ENCODE data around the gene VIPR1. TPM values are rescaled to one million over a fixed set of nuclear protein-coding genes. Genes with fewer than 3 reads are reported as not detected.

VIPR1 gene
- total and polyA plus RNA-seq, 4 donors, result 2.3 to 41.8 (median 14.6) TPM

DNA sequence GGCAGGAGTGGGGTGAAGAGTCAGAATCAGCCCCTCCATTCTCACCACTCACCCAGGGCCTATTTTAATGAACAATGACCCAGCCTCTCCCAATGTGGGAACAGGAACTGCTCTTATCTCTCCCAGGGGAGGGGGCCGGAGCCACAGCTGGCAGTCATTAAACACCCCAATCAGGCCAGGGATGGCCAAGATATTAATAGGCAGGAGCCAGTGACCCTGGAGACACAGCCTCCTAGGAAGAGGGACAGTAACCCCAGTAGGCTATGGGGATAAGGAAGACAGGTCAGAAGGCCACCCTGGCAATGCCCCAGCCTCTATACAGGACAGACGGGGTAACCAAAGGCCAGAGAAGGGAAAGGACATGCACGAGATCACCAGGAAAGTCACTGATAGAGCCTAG, 38.6 kb downstream of the VIPR1 start:
- peaks cover 4 to 25% (median 20%) of the 10 kb centered on the region in 4 donors for H3K4me1 ChIP-seq (ENCODE audit: control insufficient read depth in 4 of 4, insufficient read depth in 4 of 4, low read length in 3 of 4)
- 67% methylated on average over 3 of the region's 3 CpGs for WGBS

DNA sequence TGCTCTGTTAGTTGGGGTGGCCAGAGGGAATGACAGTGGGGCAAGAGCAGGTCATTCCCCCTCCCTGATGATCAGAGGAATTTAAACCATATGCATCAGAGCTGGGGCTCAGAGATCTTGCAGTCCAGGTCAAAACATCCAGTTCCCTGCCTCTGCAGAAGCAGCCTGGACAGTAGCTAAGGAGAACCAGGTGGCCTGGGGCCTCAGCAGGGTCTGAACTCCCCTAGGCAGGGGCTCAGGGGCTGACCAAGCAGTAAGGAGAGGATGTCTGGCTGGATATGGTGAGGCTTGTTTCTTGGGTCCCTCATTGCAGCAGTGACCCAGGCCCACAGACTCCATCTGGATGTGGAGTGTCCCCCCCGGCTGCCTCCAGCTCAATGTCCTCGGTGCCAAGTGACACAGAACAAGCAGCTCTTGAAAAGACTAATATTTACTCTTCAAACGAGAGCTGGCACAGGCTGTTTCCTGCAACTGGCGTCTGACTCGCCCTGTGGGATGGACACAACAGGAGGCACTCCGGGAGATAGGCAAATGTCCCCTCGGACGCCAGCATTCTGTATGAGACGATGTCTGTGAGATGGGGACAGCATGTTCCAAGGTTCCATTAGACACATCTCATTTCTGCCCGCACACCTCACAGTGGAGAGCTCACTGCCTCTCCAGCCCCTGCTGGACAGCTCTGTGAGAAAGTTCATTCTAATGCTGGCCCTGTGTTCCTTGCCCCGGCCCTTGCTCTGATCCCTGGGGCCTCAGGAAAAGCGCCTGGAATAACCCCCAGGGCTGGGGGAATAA, 42.2 kb downstream of the VIPR1 start:
- DNase-seq (ENCODE audit: low spot score), result peak; percentile 46
- Histone ChIP-seq H3K4me1 (ENCODE audit: control insufficient read depth in 4 of 4, insufficient read depth in 4 of 4, low read length in 3 of 4) (peaks cover 7 to 35% (median 26%) of the 10 kb centered on the region in 4 donors), H3K27me3 (ENCODE audit: control insufficient read depth in 4 of 4, insufficient read depth in 4 of 4, low read length in 3 of 4) (no peaks in the 10 kb centered on the region), H3K9me3 (ENCODE audit: control insufficient read depth in 4 of 4, low read length in 3 of 4) (no peaks in the 10 kb centered on the region), H3K4me3 (ENCODE audit: low read depth in 1 of 3, low read length in 3 of 3) (no peak overlapping the region), H3K9ac (ENCODE audit: low read depth in 1 of 2, low read length in 2 of 2) (no peak overlapping the region), H3K36me3 (ENCODE audit: control insufficient read depth in 4 of 4, insufficient read depth in 3 of 4, low read depth in 1 of 4, low read length in 3 of 4) (no peaks in the 10 kb centered on the region), H3K27ac (ENCODE audit: low read depth in 1 of 2, low read length in 2 of 2) (peak overlapping the region; percentile 5 to 52)
- peak; percentile 62 for TF ChIP-seq YY1 (IDR thresholded peaks at IDR 0.05)
- peak; percentile 87 for TF ChIP-seq NR2F2 (IDR thresholded peaks at IDR 0.05)
- TF ChIP-seq, protein P1, sequence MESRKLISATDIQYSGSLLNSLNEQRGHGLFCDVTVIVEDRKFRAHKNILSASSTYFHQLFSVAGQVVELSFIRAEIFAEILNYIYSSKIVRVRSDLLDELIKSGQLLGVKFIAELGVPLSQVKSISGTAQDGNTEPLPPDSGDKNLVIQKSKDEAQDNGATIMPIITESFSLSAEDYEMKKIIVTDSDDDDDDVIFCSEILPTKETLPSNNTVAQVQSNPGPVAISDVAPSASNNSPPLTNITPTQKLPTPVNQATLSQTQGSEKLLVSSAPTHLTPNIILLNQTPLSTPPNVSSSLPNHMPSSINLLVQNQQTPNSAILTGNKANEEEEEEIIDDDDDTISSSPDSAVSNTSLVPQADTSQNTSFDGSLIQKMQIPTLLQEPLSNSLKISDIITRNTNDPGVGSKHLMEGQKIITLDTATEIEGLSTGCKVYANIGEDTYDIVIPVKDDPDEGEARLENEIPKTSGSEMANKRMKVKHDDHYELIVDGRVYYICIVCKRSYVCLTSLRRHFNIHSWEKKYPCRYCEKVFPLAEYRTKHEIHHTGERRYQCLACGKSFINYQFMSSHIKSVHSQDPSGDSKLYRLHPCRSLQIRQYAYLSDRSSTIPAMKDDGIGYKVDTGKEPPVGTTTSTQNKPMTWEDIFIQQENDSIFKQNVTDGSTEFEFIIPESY (IDR thresholded peaks at IDR 0.05), result peak; percentile 5
- peak; percentile 82 for TF ChIP-seq SP1 (IDR thresholded peaks at IDR 0.05)
- TF ChIP-seq, protein P2, sequence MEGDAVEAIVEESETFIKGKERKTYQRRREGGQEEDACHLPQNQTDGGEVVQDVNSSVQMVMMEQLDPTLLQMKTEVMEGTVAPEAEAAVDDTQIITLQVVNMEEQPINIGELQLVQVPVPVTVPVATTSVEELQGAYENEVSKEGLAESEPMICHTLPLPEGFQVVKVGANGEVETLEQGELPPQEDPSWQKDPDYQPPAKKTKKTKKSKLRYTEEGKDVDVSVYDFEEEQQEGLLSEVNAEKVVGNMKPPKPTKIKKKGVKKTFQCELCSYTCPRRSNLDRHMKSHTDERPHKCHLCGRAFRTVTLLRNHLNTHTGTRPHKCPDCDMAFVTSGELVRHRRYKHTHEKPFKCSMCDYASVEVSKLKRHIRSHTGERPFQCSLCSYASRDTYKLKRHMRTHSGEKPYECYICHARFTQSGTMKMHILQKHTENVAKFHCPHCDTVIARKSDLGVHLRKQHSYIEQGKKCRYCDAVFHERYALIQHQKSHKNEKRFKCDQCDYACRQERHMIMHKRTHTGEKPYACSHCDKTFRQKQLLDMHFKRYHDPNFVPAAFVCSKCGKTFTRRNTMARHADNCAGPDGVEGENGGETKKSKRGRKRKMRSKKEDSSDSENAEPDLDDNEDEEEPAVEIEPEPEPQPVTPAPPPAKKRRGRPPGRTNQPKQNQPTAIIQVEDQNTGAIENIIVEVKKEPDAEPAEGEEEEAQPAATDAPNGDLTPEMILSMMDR (IDR thresholded peaks at IDR 0.05; ENCODE audit: low read depth, low read length, missing input control), result peak; percentile 2
- peak; percentile 55 to 68 for TF ChIP-seq HNF4A (conservative IDR thresholded peaks at IDR 0.05)
- peak in 1 of 2 donors; percentile 32 for TF ChIP-seq RAD21 (IDR thresholded peaks at IDR 0.05)
- TF ChIP-seq RXRA (IDR thresholded peaks at IDR 0.05), result peak; percentile 89 to 92
- no peak for TF ChIP-seq HNF4G (IDR thresholded peaks at IDR 0.05)
- TF ChIP-seq, protein P3, sequence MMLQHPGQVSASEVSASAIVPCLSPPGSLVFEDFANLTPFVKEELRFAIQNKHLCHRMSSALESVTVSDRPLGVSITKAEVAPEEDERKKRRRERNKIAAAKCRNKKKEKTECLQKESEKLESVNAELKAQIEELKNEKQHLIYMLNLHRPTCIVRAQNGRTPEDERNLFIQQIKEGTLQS (IDR thresholded peaks at IDR 0.05), result no peak
- TF ChIP-seq FOXA2 (IDR thresholded peaks at IDR 0.05), result peak; percentile 68
- peak in 1 of 2 donors; percentile 17 for TF ChIP-seq JUND (IDR thresholded peaks at IDR 0.05)
- TF ChIP-seq, protein P4, sequence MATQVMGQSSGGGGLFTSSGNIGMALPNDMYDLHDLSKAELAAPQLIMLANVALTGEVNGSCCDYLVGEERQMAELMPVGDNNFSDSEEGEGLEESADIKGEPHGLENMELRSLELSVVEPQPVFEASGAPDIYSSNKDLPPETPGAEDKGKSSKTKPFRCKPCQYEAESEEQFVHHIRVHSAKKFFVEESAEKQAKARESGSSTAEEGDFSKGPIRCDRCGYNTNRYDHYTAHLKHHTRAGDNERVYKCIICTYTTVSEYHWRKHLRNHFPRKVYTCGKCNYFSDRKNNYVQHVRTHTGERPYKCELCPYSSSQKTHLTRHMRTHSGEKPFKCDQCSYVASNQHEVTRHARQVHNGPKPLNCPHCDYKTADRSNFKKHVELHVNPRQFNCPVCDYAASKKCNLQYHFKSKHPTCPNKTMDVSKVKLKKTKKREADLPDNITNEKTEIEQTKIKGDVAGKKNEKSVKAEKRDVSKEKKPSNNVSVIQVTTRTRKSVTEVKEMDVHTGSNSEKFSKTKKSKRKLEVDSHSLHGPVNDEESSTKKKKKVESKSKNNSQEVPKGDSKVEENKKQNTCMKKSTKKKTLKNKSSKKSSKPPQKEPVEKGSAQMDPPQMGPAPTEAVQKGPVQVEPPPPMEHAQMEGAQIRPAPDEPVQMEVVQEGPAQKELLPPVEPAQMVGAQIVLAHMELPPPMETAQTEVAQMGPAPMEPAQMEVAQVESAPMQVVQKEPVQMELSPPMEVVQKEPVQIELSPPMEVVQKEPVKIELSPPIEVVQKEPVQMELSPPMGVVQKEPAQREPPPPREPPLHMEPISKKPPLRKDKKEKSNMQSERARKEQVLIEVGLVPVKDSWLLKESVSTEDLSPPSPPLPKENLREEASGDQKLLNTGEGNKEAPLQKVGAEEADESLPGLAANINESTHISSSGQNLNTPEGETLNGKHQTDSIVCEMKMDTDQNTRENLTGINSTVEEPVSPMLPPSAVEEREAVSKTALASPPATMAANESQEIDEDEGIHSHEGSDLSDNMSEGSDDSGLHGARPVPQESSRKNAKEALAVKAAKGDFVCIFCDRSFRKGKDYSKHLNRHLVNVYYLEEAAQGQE (IDR thresholded peaks at IDR 0.05), result peak; percentile 88
- TF ChIP-seq GABPA (IDR thresholded peaks at IDR 0.05 in 1 of 2, conservative IDR thresholded peaks at IDR 0.05 in 1 of 2), result no peak
- TF ChIP-seq EGR1 (IDR thresholded peaks at IDR 0.05; ENCODE audit: low read depth in 2 of 2), result no peak
- WGBS, result 17% methylated on average over 12 of the region's 12 CpGs

More for the DNA sequence above, 38.6 kb downstream of the VIPR1 start:
- Histone ChIP-seq H3K36me3 (ENCODE audit: control insufficient read depth in 4 of 4, insufficient read depth in 3 of 4, low read depth in 1 of 4, low read length in 3 of 4) (no peaks in the 10 kb centered on the region), H3K9me3 (ENCODE audit: control insufficient read depth in 4 of 4, low read length in 3 of 4) (no peaks in the 10 kb centered on the region), H3K27ac (ENCODE audit: low read depth in 1 of 2, low read length in 2 of 2) (no peak overlapping the region), H3K4me3 (ENCODE audit: low read depth in 1 of 3, low read length in 3 of 3) (no peak overlapping the region), H3K27me3 (ENCODE audit: control insufficient read depth in 4 of 4, insufficient read depth in 4 of 4, low read length in 3 of 4) (no peaks in the 10 kb centered on the region), H3K9ac (ENCODE audit: low read depth in 1 of 2, low read length in 2 of 2) (no peak overlapping the region)
- peak; percentile 99 for TF ChIP-seq NR2F2 (IDR thresholded peaks at IDR 0.05)
- no peak for TF ChIP-seq YY1 (IDR thresholded peaks at IDR 0.05)
- no peak for TF ChIP-seq HNF4A (conservative IDR thresholded peaks at IDR 0.05)
- TF ChIP-seq FOXA1 (IDR thresholded peaks at IDR 0.05), result no peak
- TF ChIP-seq, protein P5, sequence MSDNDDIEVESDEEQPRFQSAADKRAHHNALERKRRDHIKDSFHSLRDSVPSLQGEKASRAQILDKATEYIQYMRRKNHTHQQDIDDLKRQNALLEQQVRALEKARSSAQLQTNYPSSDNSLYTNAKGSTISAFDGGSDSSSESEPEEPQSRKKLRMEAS (IDR thresholded peaks at IDR 0.05), result no peak
- no peak for TF ChIP-seq TAF1 (conservative IDR thresholded peaks at IDR 0.05)
- no peak for TF ChIP-seq FOXA2 (IDR thresholded peaks at IDR 0.05)
- peak; percentile 61 for TF ChIP-seq SP1 (IDR thresholded peaks at IDR 0.05)
- TF ChIP-seq, protein P1 (IDR thresholded peaks at IDR 0.05), result no peak
- TF ChIP-seq RXRA (IDR thresholded peaks at IDR 0.05), result peak; percentile 23 to 91
- DNase-seq (ENCODE audit: low spot score), result no peak
